Chondrocyte (in vitro differentiated cells): Measurements from ENCODE around the gene SPATA20. TPM values are rescaled to one million over a fixed set of nuclear protein-coding genes. Genes with fewer than 3 reads are reported as not detected.

ENCODE experiments used
- DNase-seq: peaks from one replicate; pipeline ENCODE4 v3.0.0; 2021; ENCODE audit warnings: mixed read lengths, low spot score
- H3K27ac Mint-ChIP-seq: one replicate; pipeline ENCODE4 v1.8.0; 2021; ENCODE audit warnings: mild to moderate bottlenecking, moderate library complexity, mixed read lengths; ENCODE audit not compliant: unreplicated experiment
- H3K27me3 Mint-ChIP-seq: 2 replicates; pipeline ENCODE4 v1.8.0; 2021; ENCODE audit warnings: low read depth, mixed read lengths
- H3K36me3 Mint-ChIP-seq: 2 replicates; pipeline ENCODE4 v1.8.0; 2021; ENCODE audit warnings: low read depth, mixed read lengths
- H3K4me1 Mint-ChIP-seq: 2 replicates; pipeline ENCODE4 v1.8.0; 2021; ENCODE audit warnings: low read depth, mild to moderate bottlenecking, mixed read lengths
- H3K4me3 Mint-ChIP-seq: one replicate; pipeline ENCODE4 v1.8.0; 2021; ENCODE audit warnings: mild to moderate bottlenecking, moderate library complexity, mixed read lengths; ENCODE audit not compliant: unreplicated experiment
- H3K9me3 Mint-ChIP-seq: 2 replicates; pipeline ENCODE4 v1.8.0; 2021; ENCODE audit warnings: low read depth, mixed read lengths
- total RNA-seq: library from RNA; stranded (reverse); gene quantifications from 3 replicates; pipeline ENCODE4 v1.2.1, GENCODE V29; 2021
- TF ChIP-seq, protein P1 (sequence below): fragments of 200-600 bp; sonication (generic); IDR thresholded peaks from 2 replicates; pipeline ENCODE4 v1.5.0; 2021; ENCODE audit warnings: antibody characterized with exemption, mild to moderate bottlenecking, moderate library complexity

SPATA20 gene
- total RNA-seq, 1 donor from 2014 or later = 51.8 TPM

DNA sequence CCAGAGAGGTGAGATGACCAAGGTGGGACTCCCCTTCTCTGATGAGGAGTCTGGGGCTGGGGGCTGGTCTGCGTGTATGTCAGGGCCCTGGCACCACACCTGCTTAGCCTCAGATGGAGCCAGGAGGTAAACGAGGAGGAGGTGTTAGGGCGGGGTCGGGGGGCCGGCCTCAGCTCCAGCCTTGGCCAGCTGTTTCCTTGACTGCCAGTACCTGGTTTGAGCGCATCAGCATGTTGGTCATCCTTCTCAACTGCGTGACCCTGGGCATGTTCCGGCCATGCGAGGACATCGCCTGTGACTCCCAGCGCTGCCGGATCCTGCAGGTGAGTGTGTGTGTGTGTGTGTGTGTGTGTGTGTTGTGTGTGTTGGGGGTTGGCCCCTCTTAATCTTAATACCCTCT lies 21.7 kb downstream of the SPATA20 start:
- Mint-ChIP-seq H3K4me1 (peaks cover 6% of the 10 kb centered on the region), H3K9me3 (no peaks in the 10 kb centered on the region), H3K4me3 (no peak overlapping the region), H3K27me3 (peaks cover 33% of the 10 kb centered on the region), H3K27ac (no peak overlapping the region), H3K36me3 (peaks cover 1% of the 10 kb centered on the region)
- no peak for DNase-seq
- TF ChIP-seq, protein P1, sequence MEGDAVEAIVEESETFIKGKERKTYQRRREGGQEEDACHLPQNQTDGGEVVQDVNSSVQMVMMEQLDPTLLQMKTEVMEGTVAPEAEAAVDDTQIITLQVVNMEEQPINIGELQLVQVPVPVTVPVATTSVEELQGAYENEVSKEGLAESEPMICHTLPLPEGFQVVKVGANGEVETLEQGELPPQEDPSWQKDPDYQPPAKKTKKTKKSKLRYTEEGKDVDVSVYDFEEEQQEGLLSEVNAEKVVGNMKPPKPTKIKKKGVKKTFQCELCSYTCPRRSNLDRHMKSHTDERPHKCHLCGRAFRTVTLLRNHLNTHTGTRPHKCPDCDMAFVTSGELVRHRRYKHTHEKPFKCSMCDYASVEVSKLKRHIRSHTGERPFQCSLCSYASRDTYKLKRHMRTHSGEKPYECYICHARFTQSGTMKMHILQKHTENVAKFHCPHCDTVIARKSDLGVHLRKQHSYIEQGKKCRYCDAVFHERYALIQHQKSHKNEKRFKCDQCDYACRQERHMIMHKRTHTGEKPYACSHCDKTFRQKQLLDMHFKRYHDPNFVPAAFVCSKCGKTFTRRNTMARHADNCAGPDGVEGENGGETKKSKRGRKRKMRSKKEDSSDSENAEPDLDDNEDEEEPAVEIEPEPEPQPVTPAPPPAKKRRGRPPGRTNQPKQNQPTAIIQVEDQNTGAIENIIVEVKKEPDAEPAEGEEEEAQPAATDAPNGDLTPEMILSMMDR = no peak

DNA sequence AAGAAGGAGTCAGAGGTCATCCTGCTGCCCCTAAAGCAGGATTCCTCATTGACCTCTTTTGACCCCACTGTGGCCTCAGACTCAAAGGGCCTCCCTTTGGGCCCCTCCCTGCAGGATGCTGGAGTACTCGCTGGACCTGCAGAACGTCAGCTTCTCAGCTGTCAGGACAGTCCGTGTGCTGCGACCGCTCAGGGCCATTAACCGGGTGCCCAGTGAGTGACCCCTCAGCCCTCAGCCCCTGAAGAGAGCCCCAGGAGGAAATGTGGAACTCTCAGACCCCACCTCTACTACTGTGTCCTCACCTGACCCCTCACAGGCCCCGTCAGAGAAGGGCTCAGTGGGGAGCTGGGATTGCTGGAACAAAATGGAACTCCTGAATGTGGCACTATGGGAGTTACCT lies 22.6 kb downstream of the SPATA20 start:
- TF ChIP-seq, protein P1 = no peak
- H3K4me1 Mint-ChIP-seq = peaks cover 4% of the 10 kb centered on the region
- no peak overlapping the region for H3K27ac Mint-ChIP-seq
- H3K4me3 Mint-ChIP-seq = no peak overlapping the region
- H3K36me3 Mint-ChIP-seq = peaks cover 1% of the 10 kb centered on the region
- peaks cover 31% of the 10 kb centered on the region for H3K27me3 Mint-ChIP-seq
- DNase-seq = no peak
- no peaks in the 10 kb centered on the region for H3K9me3 Mint-ChIP-seq

DNA sequence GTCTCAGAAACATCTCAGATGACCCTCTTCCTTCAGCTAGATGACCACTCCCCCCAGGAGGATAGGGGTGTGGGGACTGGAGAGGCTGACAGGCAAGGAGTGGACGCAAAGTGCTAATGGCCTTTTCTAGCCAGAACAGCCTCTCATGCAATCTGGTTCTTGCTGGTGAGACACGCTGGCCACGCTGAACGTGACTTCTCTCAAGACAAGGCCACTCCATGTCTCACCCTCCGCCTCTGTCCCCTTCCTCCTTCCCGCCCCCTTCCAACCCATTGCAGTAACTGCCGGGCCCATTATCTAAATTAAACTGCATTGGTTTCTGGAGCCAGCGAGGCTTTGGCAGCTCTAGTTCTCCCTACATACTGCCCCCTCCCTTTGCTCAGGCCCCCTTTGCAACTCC lies 23.1 kb downstream of the SPATA20 start:
- no peak overlapping the region for H3K27ac Mint-ChIP-seq
- H3K4me3 Mint-ChIP-seq = no peak overlapping the region
- H3K9me3 Mint-ChIP-seq = no peaks in the 10 kb centered on the region
- TF ChIP-seq, protein P1 = no peak
- peaks cover under 1% of the 10 kb centered on the region for H3K4me1 Mint-ChIP-seq
- no peak for DNase-seq
- H3K36me3 Mint-ChIP-seq = peaks cover 1% of the 10 kb centered on the region
- H3K27me3 Mint-ChIP-seq = peaks cover 26% of the 10 kb centered on the region

DNA sequence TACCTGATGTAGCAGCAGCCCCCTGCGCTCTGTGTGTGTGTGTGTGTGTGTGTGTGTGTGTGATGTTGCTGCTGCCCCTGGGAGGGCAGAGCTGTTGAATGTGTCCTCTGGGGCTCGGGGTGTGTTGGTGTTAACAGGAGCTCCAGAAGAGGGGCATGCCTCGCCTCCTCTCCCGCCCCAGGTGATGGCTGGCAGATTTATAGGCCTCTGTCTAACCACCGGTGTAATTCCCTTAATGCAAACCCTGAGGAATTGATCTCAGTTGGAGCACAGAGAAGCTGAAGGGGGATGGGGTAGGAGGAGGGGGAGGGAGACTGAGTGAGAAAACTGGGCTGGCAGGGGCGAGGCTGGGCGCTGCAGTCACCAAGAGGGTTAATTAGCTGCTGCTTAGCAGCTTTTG lies 23.6 kb downstream of the SPATA20 start:
- Mint-ChIP-seq H3K4me3 (no peak overlapping the region), H3K36me3 (peaks cover 1% of the 10 kb centered on the region), H3K27ac (no peak overlapping the region), H3K9me3 (no peaks in the 10 kb centered on the region), H3K4me1 (no peaks in the 10 kb centered on the region), H3K27me3 (peaks cover 25% of the 10 kb centered on the region)
- DNase-seq = no peak
- TF ChIP-seq, protein P1 = no peak

DNA sequence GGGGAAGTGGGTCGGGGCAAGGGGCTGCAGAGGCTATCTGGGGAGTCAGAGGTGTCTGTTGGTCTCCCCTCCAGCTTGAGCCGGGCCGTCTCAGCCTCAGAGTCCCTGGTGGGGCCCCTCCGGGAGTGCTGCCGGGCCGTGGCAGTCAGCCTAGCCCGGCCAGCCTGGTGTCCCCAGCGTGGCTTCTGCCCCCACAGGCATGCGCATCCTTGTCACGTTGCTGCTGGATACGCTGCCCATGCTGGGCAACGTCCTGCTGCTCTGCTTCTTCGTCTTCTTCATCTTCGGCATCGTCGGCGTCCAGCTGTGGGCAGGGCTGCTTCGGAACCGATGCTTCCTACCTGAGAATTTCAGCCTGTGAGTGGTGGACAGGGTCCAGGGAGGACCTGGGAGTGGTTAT lies 24.7 kb downstream of the SPATA20 start:
- no peak for DNase-seq
- H3K27me3 Mint-ChIP-seq = peaks cover 13% of the 10 kb centered on the region
- H3K27ac Mint-ChIP-seq = no peak overlapping the region
- H3K36me3 Mint-ChIP-seq = no peaks in the 10 kb centered on the region
- no peaks in the 10 kb centered on the region for H3K4me1 Mint-ChIP-seq
- TF ChIP-seq, protein P1 = no peak
- no peaks in the 10 kb centered on the region for H3K9me3 Mint-ChIP-seq
- no peak overlapping the region for H3K4me3 Mint-ChIP-seq
